Measurements from ENCODE around the gene PEA15. TPM values are rescaled to one million over a fixed set of nuclear protein-coding genes. Genes with fewer than 3 reads are reported as not detected.

PEA15 gene
- total RNA-seq, 1 experiment from 2014 or later: 56.3 TPM

GRCh38 chr1:160224606-160225005 lies 19.4 kb downstream of the PEA15 start:
- no peak for ATAC-seq
- CTCF ChIA-PET: interaction anchor here (1.1 to 1.5 kb wide), 3 partner anchors 27 to 139 kb away, joined by 4 to 6 read pairs (median 6); no protein-coding TSS in a partner anchor
- DNase-seq (ENCODE audit: low spot score): no peak
- Mint-ChIP-seq H3K4me3 (no peak overlapping the region), H3K9me3 (no peaks in the 10 kb centered on the region), H3K36me3 (peaks cover 58% of the 10 kb centered on the region), H3K27ac (no peak overlapping the region), H3K27me3 (ENCODE audit: low read depth) (no peaks in the 10 kb centered on the region), H3K4me1 (peaks cover 8% of the 10 kb centered on the region)
- POLR2A ChIA-PET: no interaction called here
- TF ChIP-seq ZNF263 (CRISPR knock-in tag; IDR thresholded peaks at IDR 0.05; ENCODE audit: low read depth): no peak
- no peak for TF ChIP-seq CREM (CRISPR knock-in tag; IDR thresholded peaks at IDR 0.05)
- TF ChIP-seq, protein P1, sequence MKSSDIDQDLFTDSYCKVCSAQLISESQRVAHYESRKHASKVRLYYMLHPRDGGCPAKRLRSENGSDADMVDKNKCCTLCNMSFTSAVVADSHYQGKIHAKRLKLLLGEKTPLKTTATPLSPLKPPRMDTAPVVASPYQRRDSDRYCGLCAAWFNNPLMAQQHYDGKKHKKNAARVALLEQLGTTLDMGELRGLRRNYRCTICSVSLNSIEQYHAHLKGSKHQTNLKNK (CRISPR knock-in tag; IDR thresholded peaks at IDR 0.05): no peak
- no peak for TF ChIP-seq ZNF317 (CRISPR knock-in tag; IDR thresholded peaks at IDR 0.05; ENCODE audit: borderline replicate concordance, low read depth)
- TF ChIP-seq, protein P2, sequence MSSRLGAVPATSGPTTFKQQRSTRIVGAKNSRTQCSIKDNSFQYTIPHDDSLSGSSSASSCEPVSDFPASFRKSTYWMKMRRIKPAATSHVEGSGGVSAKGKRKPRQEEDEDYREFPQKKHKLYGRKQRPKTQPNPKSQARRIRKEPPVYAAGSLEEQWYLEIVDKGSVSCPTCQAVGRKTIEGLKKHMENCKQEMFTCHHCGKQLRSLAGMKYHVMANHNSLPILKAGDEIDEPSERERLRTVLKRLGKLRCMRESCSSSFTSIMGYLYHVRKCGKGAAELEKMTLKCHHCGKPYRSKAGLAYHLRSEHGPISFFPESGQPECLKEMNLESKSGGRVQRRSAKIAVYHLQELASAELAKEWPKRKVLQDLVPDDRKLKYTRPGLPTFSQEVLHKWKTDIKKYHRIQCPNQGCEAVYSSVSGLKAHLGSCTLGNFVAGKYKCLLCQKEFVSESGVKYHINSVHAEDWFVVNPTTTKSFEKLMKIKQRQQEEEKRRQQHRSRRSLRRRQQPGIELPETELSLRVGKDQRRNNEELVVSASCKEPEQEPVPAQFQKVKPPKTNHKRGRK (CRISPR knock-in tag; IDR thresholded peaks at IDR 0.05; ENCODE audit: borderline replicate concordance): no peak

DNA sequence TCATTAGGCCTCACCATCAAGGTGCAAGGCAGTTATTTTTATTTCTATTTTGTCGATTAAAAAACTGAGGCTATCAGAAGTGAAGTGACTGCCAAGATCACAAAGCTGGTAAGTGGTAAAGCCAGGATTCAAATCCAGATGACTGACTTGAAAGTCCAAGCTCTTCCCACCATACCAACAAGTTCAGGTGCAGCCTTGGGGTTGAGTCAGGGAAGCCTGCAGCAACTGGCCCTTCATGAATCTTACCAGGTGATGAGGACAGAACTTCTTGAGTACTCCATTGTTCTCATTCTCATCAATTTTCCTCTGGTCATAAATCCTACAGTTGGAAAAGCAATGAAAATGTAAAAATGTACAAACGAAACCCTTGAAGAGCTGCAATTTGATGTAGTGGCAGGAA lies 20.2 kb downstream of the PEA15 start:
- Mint-ChIP-seq H3K36me3 (peaks cover 58% of the 10 kb centered on the region), H3K4me3 (no peak overlapping the region), H3K27ac (no peak overlapping the region), H3K27me3 (ENCODE audit: low read depth) (no peaks in the 10 kb centered on the region), H3K4me1 (peaks cover 1% of the 10 kb centered on the region; the same call in 1 of the 2 replicates), H3K9me3 (no peaks in the 10 kb centered on the region)
- TF ChIP-seq RELA (CRISPR knock-in tag; IDR thresholded peaks at IDR 0.05; ENCODE audit: borderline replicate concordance) (no peak), CREB1 (CRISPR knock-in tag; IDR thresholded peaks at IDR 0.05) (no peak), ZNF263 (CRISPR knock-in tag; IDR thresholded peaks at IDR 0.05; ENCODE audit: low read depth) (no peak), KAT7 (CRISPR knock-in tag; IDR thresholded peaks at IDR 0.05; ENCODE audit: borderline replicate concordance) (no peak), ATF2 (CRISPR knock-in tag; IDR thresholded peaks at IDR 0.05; ENCODE audit: borderline replicate concordance, low read depth) (no peak), ZNF317 (CRISPR knock-in tag; IDR thresholded peaks at IDR 0.05; ENCODE audit: borderline replicate concordance, low read depth) (no peak), PRRX2 (CRISPR knock-in tag; IDR thresholded peaks at IDR 0.05) (no peak), CREM (CRISPR knock-in tag; IDR thresholded peaks at IDR 0.05) (no peak), ZNF121 (CRISPR knock-in tag; IDR thresholded peaks at IDR 0.05) (no peak)
- CTCF ChIA-PET: interaction anchor here (0.8 to 2.0 kb wide), 5 partner anchors 27 to 139 kb away, joined by 3 to 6 read pairs (median 6); no protein-coding TSS in a partner anchor
- POLR2A ChIA-PET: no interaction called here
- no peak for ATAC-seq
- DNase-seq (ENCODE audit: low spot score): no peak

GRCh38 chr1:160226623-160227022 lies 21.4 kb downstream of the PEA15 start:
- ATAC-seq (no peak), DNase-seq (ENCODE audit: low spot score) (no peak)
- POLR2A ChIA-PET: no interaction called here
- no peaks in the 10 kb centered on the region for H3K4me1 Mint-ChIP-seq
- no peak overlapping the region for H3K4me3 Mint-ChIP-seq
- CTCF ChIA-PET: interaction anchor here (0.7 to 2.1 kb wide), 5 partner anchors 25 to 150 kb away, joined by 3 to 6 read pairs (median 4); no protein-coding TSS in a partner anchor
- no peaks in the 10 kb centered on the region for H3K9me3 Mint-ChIP-seq
- H3K36me3 Mint-ChIP-seq: peaks cover 61% of the 10 kb centered on the region
- no peak overlapping the region for H3K27ac Mint-ChIP-seq
- H3K27me3 Mint-ChIP-seq (ENCODE audit: low read depth): no peaks in the 10 kb centered on the region
- TF ChIP-seq RELA (CRISPR knock-in tag; IDR thresholded peaks at IDR 0.05; ENCODE audit: borderline replicate concordance) (no peak), HMGXB4 (CRISPR knock-in tag; IDR thresholded peaks at IDR 0.05) (no peak), TEAD4 (CRISPR knock-in tag; IDR thresholded peaks at IDR 0.05) (no peak), PREB (CRISPR knock-in tag; IDR thresholded peaks at IDR 0.05; ENCODE audit: borderline replicate concordance) (no peak), MXD4 (CRISPR knock-in tag; IDR thresholded peaks at IDR 0.05; ENCODE audit: borderline replicate concordance) (no peak)
- TF ChIP-seq, protein P3, sequence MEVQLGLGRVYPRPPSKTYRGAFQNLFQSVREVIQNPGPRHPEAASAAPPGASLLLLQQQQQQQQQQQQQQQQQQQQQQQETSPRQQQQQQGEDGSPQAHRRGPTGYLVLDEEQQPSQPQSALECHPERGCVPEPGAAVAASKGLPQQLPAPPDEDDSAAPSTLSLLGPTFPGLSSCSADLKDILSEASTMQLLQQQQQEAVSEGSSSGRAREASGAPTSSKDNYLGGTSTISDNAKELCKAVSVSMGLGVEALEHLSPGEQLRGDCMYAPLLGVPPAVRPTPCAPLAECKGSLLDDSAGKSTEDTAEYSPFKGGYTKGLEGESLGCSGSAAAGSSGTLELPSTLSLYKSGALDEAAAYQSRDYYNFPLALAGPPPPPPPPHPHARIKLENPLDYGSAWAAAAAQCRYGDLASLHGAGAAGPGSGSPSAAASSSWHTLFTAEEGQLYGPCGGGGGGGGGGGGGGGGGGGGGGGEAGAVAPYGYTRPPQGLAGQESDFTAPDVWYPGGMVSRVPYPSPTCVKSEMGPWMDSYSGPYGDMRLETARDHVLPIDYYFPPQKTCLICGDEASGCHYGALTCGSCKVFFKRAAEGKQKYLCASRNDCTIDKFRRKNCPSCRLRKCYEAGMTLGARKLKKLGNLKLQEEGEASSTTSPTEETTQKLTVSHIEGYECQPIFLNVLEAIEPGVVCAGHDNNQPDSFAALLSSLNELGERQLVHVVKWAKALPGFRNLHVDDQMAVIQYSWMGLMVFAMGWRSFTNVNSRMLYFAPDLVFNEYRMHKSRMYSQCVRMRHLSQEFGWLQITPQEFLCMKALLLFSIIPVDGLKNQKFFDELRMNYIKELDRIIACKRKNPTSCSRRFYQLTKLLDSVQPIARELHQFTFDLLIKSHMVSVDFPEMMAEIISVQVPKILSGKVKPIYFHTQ (CRISPR knock-in tag; IDR thresholded peaks at IDR 0.05): no peak
- TF ChIP-seq, protein P4, sequence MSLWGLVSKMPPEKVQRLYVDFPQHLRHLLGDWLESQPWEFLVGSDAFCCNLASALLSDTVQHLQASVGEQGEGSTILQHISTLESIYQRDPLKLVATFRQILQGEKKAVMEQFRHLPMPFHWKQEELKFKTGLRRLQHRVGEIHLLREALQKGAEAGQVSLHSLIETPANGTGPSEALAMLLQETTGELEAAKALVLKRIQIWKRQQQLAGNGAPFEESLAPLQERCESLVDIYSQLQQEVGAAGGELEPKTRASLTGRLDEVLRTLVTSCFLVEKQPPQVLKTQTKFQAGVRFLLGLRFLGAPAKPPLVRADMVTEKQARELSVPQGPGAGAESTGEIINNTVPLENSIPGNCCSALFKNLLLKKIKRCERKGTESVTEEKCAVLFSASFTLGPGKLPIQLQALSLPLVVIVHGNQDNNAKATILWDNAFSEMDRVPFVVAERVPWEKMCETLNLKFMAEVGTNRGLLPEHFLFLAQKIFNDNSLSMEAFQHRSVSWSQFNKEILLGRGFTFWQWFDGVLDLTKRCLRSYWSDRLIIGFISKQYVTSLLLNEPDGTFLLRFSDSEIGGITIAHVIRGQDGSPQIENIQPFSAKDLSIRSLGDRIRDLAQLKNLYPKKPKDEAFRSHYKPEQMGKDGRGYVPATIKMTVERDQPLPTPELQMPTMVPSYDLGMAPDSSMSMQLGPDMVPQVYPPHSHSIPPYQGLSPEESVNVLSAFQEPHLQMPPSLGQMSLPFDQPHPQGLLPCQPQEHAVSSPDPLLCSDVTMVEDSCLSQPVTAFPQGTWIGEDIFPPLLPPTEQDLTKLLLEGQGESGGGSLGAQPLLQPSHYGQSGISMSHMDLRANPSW (CRISPR knock-in tag; conservative IDR thresholded peaks at IDR 0.05; ENCODE audit: low read depth): no peak
- TF ChIP-seq, protein P5, sequence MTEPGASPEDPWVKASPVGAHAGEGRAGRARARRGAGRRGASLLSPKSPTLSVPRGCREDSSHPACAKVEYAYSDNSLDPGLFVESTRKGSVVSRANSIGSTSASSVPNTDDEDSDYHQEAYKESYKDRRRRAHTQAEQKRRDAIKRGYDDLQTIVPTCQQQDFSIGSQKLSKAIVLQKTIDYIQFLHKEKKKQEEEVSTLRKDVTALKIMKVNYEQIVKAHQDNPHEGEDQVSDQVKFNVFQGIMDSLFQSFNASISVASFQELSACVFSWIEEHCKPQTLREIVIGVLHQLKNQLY (CRISPR knock-in tag; IDR thresholded peaks at IDR 0.05): no peak
